Effector CD8-positive, alpha-beta T cell (primary cell): ENCODE data around the gene RPSA.
"Not testable (repeated sequence)": the region's sequence is repeated elsewhere in the genome, so short reads cannot be mapped to it uniquely, and the experiment has no call there.

Source experiments
- DNase-seq: peaks from one replicate; lab custom pipeline; 2025; lab: John Stamatoyannopoulos, UW

Gene RPSA

GRCh38 chr3:39419742-39420315 is 13.3 kb downstream of the RPSA start:
- no peak for DNase-seq

GRCh38 chr3:39420543-39420942 is 14.0 kb downstream of the RPSA start:
- no peak for DNase-seq

GRCh38 chr3:39423436-39423970 is 17.0 kb downstream of the RPSA start:
- DNase-seq: no peak

- DNase-seq: no peak
These were observed 19.8 kb downstream of the RPSA start for GRCh38 chr3:39426312-39426711.

- no peak for DNase-seq
These were observed 21.0 kb downstream of the RPSA start for GRCh38 chr3:39427506-39427905.

- DNase-seq: no peak
These were observed 22.3 kb downstream of the RPSA start for GRCh38 chr3:39428745-39429201.

- no peak for DNase-seq
These were observed 22.9 kb downstream of the RPSA start for GRCh38 chr3:39429466-39429865.

GRCh38 chr3:39432342-39432741 is 25.8 kb downstream of the RPSA start:
- DNase-seq: no peak

- no peak for DNase-seq
These were observed 27.1 kb downstream of the RPSA start for GRCh38 chr3:39433642-39434041.

- no peak for DNase-seq
These were observed 28.1 kb downstream of the RPSA start for GRCh38 chr3:39434574-39434973.

GRCh38 chr3:39435006-39435748 is 28.7 kb downstream of the RPSA start:
- no peak for DNase-seq

- no peak for DNase-seq
These were observed 32.4 kb downstream of the RPSA start for GRCh38 chr3:39438880-39439279.

GRCh38 chr3:39440316-39440715 is 33.8 kb downstream of the RPSA start:
- no peak for DNase-seq

- no peak for DNase-seq
These were observed 37.0 kb downstream of the RPSA start for GRCh38 chr3:39443530-39443929.

- DNase-seq: no peak
These were observed 39.4 kb downstream of the RPSA start for GRCh38 chr3:39445927-39446326.

- no peak for DNase-seq
These were observed 39.9 kb downstream of the RPSA start for GRCh38 chr3:39446444-39446843.

GRCh38 chr3:39447637-39448483 is 41.3 kb downstream of the RPSA start:
- peak; percentile 41 for DNase-seq

GRCh38 chr3:39448506-39449233 is 42.1 kb downstream of the RPSA start:
- DNase-seq: no peak

- DNase-seq: no peak
These were observed 43.3 kb downstream of the RPSA start for GRCh38 chr3:39449796-39450195.

GRCh38 chr3:39453134-39453533 is 46.6 kb downstream of the RPSA start:
- no peak for DNase-seq

GRCh38 chr3:39453872-39454271 is 47.4 kb downstream of the RPSA start:
- DNase-seq: not testable (repeated sequence)
